WTC11 (cell line): ENCODE results near the gene PHACTR2. TPM values are rescaled to one million over a fixed set of nuclear protein-coding genes. Genes with fewer than 3 reads are reported as not detected.

Source experiments
- ATAC-seq: fragments of 200-7000 bp; cut with Tn5 transposase; 2 replicates; pipeline ENCODE4 v1.10.0; 2021; ENCODE audit warnings: mild to moderate bottlenecking, moderate library complexity
- CTCF ChIA-PET: fragments of 300-600 bp; sonication (Branson Sonifier 250); formaldehyde crosslinking; loops from one replicate; lab custom pipeline; 2021; ENCODE audit warnings: antibody characterized with exemption; lab: Charles Lee
- POLR2A ChIA-PET: fragments of 350-600 bp; sonication (Branson Sonifier 250); formaldehyde crosslinking; loops from one replicate; lab custom pipeline; 2021; ENCODE audit warnings: antibody characterized with exemption; lab: Charles Lee
- DNase-seq: peaks from one replicate; pipeline ENCODE4 v3.0.0; 2021; ENCODE audit warnings: low spot score
- H3K27ac Mint-ChIP-seq: 2 replicates; pipeline ENCODE4 v1.8.0; 2021; ENCODE audit warnings: mixed read lengths
- H3K27me3 Mint-ChIP-seq: 2 replicates; pipeline ENCODE4 v1.8.0; 2021; ENCODE audit warnings: low read depth, mild to moderate bottlenecking, moderate library complexity, mixed read lengths
- H3K36me3 Mint-ChIP-seq: 2 replicates; pipeline ENCODE4 v1.8.0; 2021; ENCODE audit warnings: mixed read lengths
- H3K4me1 Mint-ChIP-seq: 2 replicates; pipeline ENCODE4 v1.8.0; 2022; ENCODE audit warnings: mixed read lengths
- H3K4me3 Mint-ChIP-seq: 2 replicates; pipeline ENCODE4 v1.8.0; 2021; ENCODE audit warnings: mild to moderate bottlenecking, moderate library complexity, mixed read lengths
- H3K9me3 Mint-ChIP-seq: 2 replicates; pipeline ENCODE4 v1.8.0; 2021; ENCODE audit warnings: mixed read lengths
- CBFB ChIP-seq: sonication (generic); formaldehyde crosslinking; IDR thresholded peaks from 2 replicates; pipeline ENCODE4 v1.8.1; 2022; ENCODE audit warnings: mild to moderate bottlenecking, low read depth, missing genetic modification reagents
- GABPB1 ChIP-seq: sonication (generic); formaldehyde crosslinking; IDR thresholded peaks from 2 replicates; pipeline ENCODE4 v1.8.1; 2023; ENCODE audit warnings: mild to moderate bottlenecking, missing genetic modification reagents
- GTF2I ChIP-seq: fragments of 250-450 bp; sonication (Bioruptor Pico); conservative IDR thresholded peaks from 2 replicates; pipeline ENCODE4 v1.4.0; 2021; ENCODE audit warnings: mild to moderate bottlenecking
- HMGA2 ChIP-seq: fragments of 250-450 bp; sonication (Bioruptor Pico); IDR thresholded peaks from 2 replicates; pipeline ENCODE4 v1.4.0; 2021; ENCODE audit warnings: mild to moderate bottlenecking, moderate library complexity
- IRF2 ChIP-seq: sonication (generic); formaldehyde crosslinking; IDR thresholded peaks from 2 replicates; pipeline ENCODE4 v1.8.0; 2022; ENCODE audit warnings: low read depth, missing genetic modification reagents, borderline replicate concordance
- NFYB ChIP-seq: sonication (generic); formaldehyde crosslinking; conservative IDR thresholded peaks from 2 replicates; pipeline ENCODE4 v1.8.0; 2022; ENCODE audit warnings: low read depth, missing genetic modification reagents
- PRRX2 ChIP-seq: fragments of 250-450 bp; sonication (Bioruptor Pico); IDR thresholded peaks from 2 replicates; pipeline ENCODE4 v1.8.0; 2021; ENCODE audit warnings: mild to moderate bottlenecking
- RELA ChIP-seq: sonication (generic); formaldehyde crosslinking; IDR thresholded peaks from 2 replicates; pipeline ENCODE4 v1.8.1; 2022; ENCODE audit warnings: missing genetic modification reagents, mild to moderate bottlenecking, borderline replicate concordance
- SMAD3 ChIP-seq: sonication (generic); formaldehyde crosslinking; IDR thresholded peaks from 2 replicates; pipeline ENCODE4 v1.8.0; 2022; ENCODE audit warnings: missing genetic modification reagents, mild to moderate bottlenecking, borderline replicate concordance
- TP53 ChIP-seq: sonication (generic); formaldehyde crosslinking; IDR thresholded peaks from 2 replicates; pipeline ENCODE4 v1.8.1; 2023; ENCODE audit warnings: mild to moderate bottlenecking, missing genetic modification reagents
- ZNF317 ChIP-seq: sonication (generic); formaldehyde crosslinking; IDR thresholded peaks from 2 replicates; pipeline ENCODE4 v1.8.1; 2023; ENCODE audit warnings: low read depth, mild to moderate bottlenecking, moderate library complexity, missing genetic modification reagents, borderline replicate concordance
- total RNA-seq: library from RNA; stranded (reverse); gene quantifications from 3 replicates; pipeline ENCODE4 v1.2.3, GENCODE V29; 2021
- TF ChIP-seq, protein P1 (sequence below): fragments of 250-450 bp; sonication (Bioruptor Pico); IDR thresholded peaks from 2 replicates; pipeline ENCODE4 v1.9.0; 2021; ENCODE audit warnings: mild to moderate bottlenecking
- TF ChIP-seq, protein P2 (sequence below): sonication (generic); formaldehyde crosslinking; IDR thresholded peaks from 2 replicates; pipeline ENCODE4 v1.8.1; 2022; ENCODE audit warnings: missing genetic modification reagents, borderline replicate concordance
- TF ChIP-seq, protein P3 (sequence below): sonication (generic); formaldehyde crosslinking; IDR thresholded peaks from 2 replicates; pipeline ENCODE4 v1.8.1; 2023; ENCODE audit warnings: mild to moderate bottlenecking, moderate library complexity, missing genetic modification reagents
- TF ChIP-seq, protein P4 (sequence below): sonication (generic); formaldehyde crosslinking; IDR thresholded peaks from 2 replicates; pipeline ENCODE4 v1.8.0; 2022; ENCODE audit warnings: mild to moderate bottlenecking, missing genetic modification reagents
- TF ChIP-seq, protein P5 (sequence below): sonication (generic); formaldehyde crosslinking; IDR thresholded peaks from 2 replicates; pipeline ENCODE4 v1.8.1; 2023; ENCODE audit warnings: mild to moderate bottlenecking, missing genetic modification reagents, borderline replicate concordance
- TF ChIP-seq, protein P6 (sequence below): fragments of 250-450 bp; sonication (Bioruptor Pico); conservative IDR thresholded peaks from 2 replicates; pipeline ENCODE4 v1.9.0; 2021; ENCODE audit warnings: mild to moderate bottlenecking

PHACTR2 gene
- total RNA-seq, 1 experiment from 2014 or later: 90.5 TPM

DNA sequence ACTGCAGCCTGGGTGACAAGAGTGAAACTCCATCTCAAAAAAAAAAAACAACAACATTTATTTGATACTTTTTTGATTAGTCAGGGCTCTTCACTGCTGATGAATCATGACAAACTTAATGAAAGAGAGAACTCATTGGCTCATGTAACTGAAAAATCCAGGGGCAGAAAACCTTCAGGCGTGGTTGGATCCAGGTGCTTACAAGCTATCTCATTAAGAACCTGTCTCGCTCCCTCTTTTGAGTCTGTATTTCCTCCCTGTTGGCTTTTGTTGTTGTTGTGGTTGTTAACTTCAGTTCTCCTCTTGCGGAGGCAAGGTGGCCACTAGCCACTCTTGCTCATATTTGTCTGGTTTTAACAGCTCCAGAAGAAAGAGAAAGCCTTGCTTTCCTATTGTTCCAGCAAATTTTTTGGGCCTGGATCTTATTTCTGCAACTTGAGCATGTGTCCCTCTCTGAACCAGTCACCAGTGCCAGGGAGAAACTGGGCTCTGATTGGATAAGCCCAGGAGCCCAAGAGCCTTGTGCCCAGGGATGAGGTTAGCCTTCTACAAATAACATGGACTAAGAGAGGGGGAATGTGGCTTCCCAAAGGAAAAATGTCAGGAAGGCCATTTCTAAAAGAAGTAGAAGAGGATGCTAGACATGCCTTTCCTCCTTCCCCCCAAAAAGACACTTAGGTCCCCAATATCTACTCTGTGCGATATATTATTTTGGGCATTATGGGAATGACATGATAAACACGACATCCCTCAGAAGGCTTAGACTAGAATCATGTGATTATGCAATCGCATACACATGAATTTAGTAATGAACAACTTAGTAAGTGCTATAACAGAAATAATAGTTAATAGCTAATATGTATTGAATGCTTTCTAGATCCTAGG, 64.5 kb downstream of the PHACTR2 start (continued):
- TF ChIP-seq, protein P1, sequence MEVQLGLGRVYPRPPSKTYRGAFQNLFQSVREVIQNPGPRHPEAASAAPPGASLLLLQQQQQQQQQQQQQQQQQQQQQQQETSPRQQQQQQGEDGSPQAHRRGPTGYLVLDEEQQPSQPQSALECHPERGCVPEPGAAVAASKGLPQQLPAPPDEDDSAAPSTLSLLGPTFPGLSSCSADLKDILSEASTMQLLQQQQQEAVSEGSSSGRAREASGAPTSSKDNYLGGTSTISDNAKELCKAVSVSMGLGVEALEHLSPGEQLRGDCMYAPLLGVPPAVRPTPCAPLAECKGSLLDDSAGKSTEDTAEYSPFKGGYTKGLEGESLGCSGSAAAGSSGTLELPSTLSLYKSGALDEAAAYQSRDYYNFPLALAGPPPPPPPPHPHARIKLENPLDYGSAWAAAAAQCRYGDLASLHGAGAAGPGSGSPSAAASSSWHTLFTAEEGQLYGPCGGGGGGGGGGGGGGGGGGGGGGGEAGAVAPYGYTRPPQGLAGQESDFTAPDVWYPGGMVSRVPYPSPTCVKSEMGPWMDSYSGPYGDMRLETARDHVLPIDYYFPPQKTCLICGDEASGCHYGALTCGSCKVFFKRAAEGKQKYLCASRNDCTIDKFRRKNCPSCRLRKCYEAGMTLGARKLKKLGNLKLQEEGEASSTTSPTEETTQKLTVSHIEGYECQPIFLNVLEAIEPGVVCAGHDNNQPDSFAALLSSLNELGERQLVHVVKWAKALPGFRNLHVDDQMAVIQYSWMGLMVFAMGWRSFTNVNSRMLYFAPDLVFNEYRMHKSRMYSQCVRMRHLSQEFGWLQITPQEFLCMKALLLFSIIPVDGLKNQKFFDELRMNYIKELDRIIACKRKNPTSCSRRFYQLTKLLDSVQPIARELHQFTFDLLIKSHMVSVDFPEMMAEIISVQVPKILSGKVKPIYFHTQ (CRISPR knock-in tag): no peak
- TF ChIP-seq HMGA2 (CRISPR knock-in tag) (no peak), GTF2I (CRISPR knock-in tag) (no peak), RELA (no peak)
- TF ChIP-seq, protein P2, sequence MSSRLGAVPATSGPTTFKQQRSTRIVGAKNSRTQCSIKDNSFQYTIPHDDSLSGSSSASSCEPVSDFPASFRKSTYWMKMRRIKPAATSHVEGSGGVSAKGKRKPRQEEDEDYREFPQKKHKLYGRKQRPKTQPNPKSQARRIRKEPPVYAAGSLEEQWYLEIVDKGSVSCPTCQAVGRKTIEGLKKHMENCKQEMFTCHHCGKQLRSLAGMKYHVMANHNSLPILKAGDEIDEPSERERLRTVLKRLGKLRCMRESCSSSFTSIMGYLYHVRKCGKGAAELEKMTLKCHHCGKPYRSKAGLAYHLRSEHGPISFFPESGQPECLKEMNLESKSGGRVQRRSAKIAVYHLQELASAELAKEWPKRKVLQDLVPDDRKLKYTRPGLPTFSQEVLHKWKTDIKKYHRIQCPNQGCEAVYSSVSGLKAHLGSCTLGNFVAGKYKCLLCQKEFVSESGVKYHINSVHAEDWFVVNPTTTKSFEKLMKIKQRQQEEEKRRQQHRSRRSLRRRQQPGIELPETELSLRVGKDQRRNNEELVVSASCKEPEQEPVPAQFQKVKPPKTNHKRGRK (CRISPR knock-in tag): no peak
- TF ChIP-seq, all 79 proteins: peak for 0

DNA sequence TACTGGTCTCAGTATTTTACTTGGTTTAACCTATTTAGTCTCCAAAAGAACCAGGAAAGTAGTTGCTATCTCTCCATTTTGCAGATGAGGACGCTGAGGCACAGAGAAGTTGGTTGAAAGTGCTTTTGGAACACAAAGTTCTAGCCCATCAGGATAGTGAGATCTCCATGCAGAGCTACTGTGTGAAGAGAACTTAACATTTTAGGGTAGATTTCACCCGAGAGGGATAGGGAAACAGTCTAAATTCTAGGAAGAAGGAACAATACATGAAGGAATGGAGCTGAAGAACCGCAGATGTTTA, 65.1 kb downstream of the PHACTR2 start:
- ChIA-PET CTCF (interaction anchor here (1.1 kb wide), 1 partner anchor 199 kb away, joined by 3 read pairs; no protein-coding TSS in a partner anchor), POLR2A (interaction anchor here (0.9 kb wide), 1 partner anchor 9 kb away, joined by 3 read pairs; no protein-coding TSS in a partner anchor)
- H3K27me3 Mint-ChIP-seq: no peaks in the 10 kb centered on the region
- H3K27ac Mint-ChIP-seq: peak overlapping the region; percentile 100
- peaks cover 71% of the 10 kb centered on the region for H3K4me1 Mint-ChIP-seq
- H3K4me3 Mint-ChIP-seq: no peak overlapping the region
- no peaks in the 10 kb centered on the region for H3K9me3 Mint-ChIP-seq
- peaks cover 4% of the 10 kb centered on the region for H3K36me3 Mint-ChIP-seq
- no peak for TF ChIP-seq GABPB1 (CRISPR knock-in tag)
- TF ChIP-seq TP53 (CRISPR knock-in tag): no peak
- no peak for TF ChIP-seq SMAD3 (CRISPR knock-in tag)
- no peak for TF ChIP-seq HMGA2 (CRISPR knock-in tag)
- TF ChIP-seq, protein P3, sequence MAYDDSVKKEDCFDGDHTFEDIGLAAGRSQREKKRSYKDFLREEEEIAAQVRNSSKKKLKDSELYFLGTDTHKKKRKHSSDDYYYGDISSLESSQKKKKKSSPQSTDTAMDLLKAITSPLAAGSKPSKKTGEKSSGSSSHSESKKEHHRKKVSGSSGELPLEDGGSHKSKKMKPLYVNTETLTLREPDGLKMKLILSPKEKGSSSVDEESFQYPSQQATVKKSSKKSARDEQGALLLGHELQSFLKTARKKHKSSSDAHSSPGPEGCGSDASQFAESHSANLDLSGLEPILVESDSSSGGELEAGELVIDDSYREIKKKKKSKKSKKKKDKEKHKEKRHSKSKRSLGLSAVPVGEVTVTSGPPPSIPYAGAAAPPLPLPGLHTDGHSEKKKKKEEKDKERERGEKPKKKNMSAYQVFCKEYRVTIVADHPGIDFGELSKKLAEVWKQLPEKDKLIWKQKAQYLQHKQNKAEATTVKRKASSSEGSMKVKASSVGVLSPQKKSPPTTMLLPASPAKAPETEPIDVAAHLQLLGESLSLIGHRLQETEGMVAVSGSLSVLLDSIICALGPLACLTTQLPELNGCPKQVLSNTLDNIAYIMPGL (CRISPR knock-in tag): no peak
- ATAC-seq (no peak), DNase-seq (no peak)

DNA sequence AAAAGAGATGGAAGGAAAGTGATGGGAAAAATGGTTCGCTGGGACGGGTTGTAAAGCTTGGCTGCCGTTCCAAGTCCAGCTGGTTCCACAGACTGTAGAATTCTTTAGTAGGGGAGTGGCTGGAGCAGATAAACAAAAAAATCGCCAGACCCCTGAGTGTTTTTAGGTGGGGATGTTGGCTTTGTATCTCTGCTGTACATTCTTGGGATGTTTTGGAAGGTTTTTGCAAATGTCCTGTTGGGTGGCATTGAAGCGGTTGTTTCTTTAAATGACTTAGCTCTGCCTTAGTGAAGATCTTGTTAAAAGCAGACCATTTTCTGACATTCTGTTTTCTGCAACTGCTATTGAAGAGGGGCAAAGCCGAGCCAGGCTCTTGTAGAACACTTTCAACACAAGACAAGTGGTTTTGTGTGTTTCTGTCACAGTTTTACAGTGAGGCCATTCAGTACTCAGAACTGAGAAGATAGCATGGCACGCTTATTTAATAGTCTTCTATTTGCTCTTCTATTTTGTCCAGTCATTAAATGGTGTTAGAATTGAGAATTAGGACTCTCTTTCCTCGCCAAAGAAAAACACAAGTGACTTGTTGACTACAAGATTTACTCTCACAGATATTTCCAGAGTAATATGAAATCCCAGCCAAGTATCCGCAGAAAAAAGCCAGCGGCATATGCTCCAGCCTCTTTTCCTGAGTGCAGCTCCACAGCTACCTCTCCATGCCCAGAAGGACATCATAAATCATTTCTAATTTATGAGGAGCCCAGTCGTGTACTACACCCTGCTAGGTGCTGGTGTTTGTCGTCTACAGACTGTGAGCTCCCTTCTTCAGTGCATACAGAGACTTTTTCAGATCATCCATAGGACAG, 65.8 kb downstream of the PHACTR2 start:
- DNase-seq: no peak
- Mint-ChIP-seq H3K9me3 (no peaks in the 10 kb centered on the region), H3K27ac (peak overlapping the region; percentile 100), H3K36me3 (peaks cover 4% of the 10 kb centered on the region), H3K4me1 (peaks cover 74% of the 10 kb centered on the region), H3K27me3 (no peaks in the 10 kb centered on the region), H3K4me3 (0 out of 2 replicates have a peak overlapping the region, but pooled peaks have one; percentile 8)
- ChIA-PET CTCF (interaction anchor here (1.1 kb wide), 1 partner anchor 198 kb away, joined by 3 read pairs; no protein-coding TSS in a partner anchor), POLR2A (interaction anchor here (0.9 kb wide), 1 partner anchor 9 kb away, joined by 3 read pairs; no protein-coding TSS in a partner anchor)
- ATAC-seq: no peak
- TF ChIP-seq NFYB (CRISPR knock-in tag) (no peak), PRRX2 (CRISPR knock-in tag) (no peak), GABPB1 (CRISPR knock-in tag) (no peak), ZNF317 (CRISPR knock-in tag) (no peak), CBFB (no peak), IRF2 (CRISPR knock-in tag) (no peak)
- TF ChIP-seq, protein P4, sequence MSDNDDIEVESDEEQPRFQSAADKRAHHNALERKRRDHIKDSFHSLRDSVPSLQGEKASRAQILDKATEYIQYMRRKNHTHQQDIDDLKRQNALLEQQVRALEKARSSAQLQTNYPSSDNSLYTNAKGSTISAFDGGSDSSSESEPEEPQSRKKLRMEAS (CRISPR knock-in tag): no peak
- TF ChIP-seq, protein P5, sequence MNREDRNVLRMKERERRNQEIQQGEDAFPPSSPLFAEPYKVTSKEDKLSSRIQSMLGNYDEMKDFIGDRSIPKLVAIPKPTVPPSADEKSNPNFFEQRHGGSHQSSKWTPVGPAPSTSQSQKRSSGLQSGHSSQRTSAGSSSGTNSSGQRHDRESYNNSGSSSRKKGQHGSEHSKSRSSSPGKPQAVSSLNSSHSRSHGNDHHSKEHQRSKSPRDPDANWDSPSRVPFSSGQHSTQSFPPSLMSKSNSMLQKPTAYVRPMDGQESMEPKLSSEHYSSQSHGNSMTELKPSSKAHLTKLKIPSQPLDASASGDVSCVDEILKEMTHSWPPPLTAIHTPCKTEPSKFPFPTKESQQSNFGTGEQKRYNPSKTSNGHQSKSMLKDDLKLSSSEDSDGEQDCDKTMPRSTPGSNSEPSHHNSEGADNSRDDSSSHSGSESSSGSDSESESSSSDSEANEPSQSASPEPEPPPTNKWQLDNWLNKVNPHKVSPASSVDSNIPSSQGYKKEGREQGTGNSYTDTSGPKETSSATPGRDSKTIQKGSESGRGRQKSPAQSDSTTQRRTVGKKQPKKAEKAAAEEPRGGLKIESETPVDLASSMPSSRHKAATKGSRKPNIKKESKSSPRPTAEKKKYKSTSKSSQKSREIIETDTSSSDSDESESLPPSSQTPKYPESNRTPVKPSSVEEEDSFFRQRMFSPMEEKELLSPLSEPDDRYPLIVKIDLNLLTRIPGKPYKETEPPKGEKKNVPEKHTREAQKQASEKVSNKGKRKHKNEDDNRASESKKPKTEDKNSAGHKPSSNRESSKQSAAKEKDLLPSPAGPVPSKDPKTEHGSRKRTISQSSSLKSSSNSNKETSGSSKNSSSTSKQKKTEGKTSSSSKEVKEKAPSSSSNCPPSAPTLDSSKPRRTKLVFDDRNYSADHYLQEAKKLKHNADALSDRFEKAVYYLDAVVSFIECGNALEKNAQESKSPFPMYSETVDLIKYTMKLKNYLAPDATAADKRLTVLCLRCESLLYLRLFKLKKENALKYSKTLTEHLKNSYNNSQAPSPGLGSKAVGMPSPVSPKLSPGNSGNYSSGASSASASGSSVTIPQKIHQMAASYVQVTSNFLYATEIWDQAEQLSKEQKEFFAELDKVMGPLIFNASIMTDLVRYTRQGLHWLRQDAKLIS (CRISPR knock-in tag): no peak
- TF ChIP-seq, protein P6, sequence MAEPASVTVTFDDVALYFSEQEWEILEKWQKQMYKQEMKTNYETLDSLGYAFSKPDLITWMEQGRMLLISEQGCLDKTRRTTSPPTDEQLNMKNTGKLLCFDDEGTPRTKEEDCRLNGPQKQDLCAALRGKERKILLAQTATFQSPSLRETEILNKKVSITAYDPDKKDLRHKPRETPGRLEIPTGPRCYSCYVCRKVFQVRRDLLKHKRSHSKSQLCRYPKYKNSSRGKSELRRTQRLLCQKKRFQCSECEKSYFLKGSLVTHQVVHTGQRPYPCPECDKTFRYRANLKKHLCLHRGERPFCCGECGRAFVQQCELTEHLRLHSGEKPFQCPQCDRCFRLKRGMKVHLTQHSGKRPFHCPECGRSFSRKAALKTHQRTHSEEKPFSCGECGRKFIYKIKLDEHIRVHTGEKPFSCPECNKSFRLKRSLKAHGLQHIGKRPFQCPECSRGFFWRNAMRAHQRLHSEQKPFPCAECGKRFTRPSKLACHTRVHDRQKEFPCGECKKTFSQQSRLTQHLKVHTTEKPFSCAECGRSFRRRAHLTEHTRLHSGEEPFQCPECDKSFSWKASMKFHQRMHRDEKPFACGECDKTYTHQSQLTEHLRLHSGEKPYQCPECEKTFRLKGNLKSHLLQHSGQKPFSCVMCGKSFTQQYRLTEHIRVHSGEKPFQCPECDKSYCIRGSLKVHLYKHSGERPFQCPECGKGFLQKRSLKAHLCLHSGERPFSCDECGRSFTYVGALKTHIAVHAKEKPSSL: no peak
